Peyer's patch (tissue), 4 donors: ENCODE results near the gene AUTS2. TPM values are rescaled to one million over a fixed set of nuclear protein-coding genes. Genes with fewer than 3 reads are reported as not detected.

Source experiments
- DNase-seq, 3 donors: peaks; one replicate each; pipeline ENCODE4 v3.0.0-alpha.2; 2017 to 2019
- H3K27ac ChIP-seq, 4 donors: fragments of 200-600 bp; sonication (generic); one replicate each; pipeline ENCODE4 v1.5.1; 2016 to 2019
- H3K27me3 ChIP-seq, 2 donors: fragments of 200-600 bp; sonication (generic); one replicate each; pipeline ENCODE4 v1.5.1; 2019
- H3K36me3 ChIP-seq, 3 donors: fragments of 200-600 bp; sonication (generic); one replicate each; pipeline ENCODE4 v1.5.1; 2016 to 2019
- H3K4me1 ChIP-seq, 4 donors: fragments of 200-600 bp; sonication (generic); one replicate each; pipeline ENCODE4 v1.5.1; 2016 to 2019
- H3K4me3 ChIP-seq, 4 donors: fragments of 200-600 bp; sonication (generic); 1 replicate in 3 of 4; 2 replicates in 1 of 4; pipeline ENCODE4 v1.5.1; 2016 to 2019; ENCODE audit warnings: mild to moderate bottlenecking in 1 of 4
- H3K9me3 ChIP-seq, 4 donors: fragments of 200-600 bp; sonication (generic); one replicate each; pipeline ENCODE4 v1.5.1; 2016 to 2019; ENCODE audit warnings: mild to moderate bottlenecking in 1 of 4
- POLR2A ChIP-seq, 2 donors: fragments of 450-650 bp; IDR thresholded peaks; one replicate each; pipeline ENCODE4 v1.5.1; 2017; ENCODE audit warnings: antibody characterized with exemption in 2 of 2, mild to moderate bottlenecking in 2 of 2, moderate library complexity in 2 of 2
- total RNA-seq, 4 donors: library from RNA; depleted of rRNA; stranded (reverse); fragments of >200 nt; gene quantifications; one replicate each; pipeline ENCODE4 v1.1.0, GENCODE V29; 2016
- TF ChIP-seq, protein P1 (sequence below), 6 experiments: fragments of 450-650 bp in 4 of 6; fragments of 200-600 bp in 2 of 6; sonication (generic) in 1 of 6; IDR thresholded peaks; one replicate each; pipeline ENCODE4 v1.5.1; 2017 to 2019; ENCODE audit warnings: antibody characterized with exemption in 6 of 6, mild to moderate bottlenecking in 3 of 6, moderate library complexity in 1 of 6

Gene AUTS2
- total RNA-seq, 4 donors from 2014 or later, result 55.9 to 90.0 (median 72.6) TPM

DNA sequence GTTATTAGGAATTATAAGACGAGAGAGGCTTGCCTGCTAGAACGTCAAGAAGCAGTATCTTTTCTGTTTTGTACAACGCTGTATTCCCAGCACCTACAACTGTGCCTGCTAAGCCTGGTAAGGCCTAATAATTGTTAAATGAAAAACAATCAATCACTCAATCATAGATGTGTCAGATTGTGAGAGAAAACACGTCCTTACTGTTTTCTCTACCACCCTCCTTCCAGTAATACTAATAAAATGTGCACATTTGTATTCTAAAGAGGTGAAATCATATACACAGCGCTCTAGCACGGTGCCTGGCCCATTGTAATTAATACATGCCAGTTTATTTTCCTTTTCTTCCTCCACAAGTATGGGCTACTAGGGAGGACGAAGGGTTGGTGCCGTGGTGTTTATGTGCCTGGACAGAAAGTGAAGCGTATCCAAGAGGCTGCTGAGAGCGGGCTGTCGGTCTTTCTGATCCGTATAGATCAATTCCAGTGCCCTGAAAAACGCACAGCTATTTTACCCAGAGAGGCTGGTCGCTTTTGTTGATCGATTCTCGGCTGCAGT, 1.5 kb upstream of the AUTS2 start:
- Histone ChIP-seq H3K4me3 (peak overlapping the region in 3 of 4 donors; percentile 56 to 75 (median 59)), H3K4me1 (peaks cover 0 to 28% (median 2%) of the 10 kb centered on the region in 4 donors)
- TF ChIP-seq POLR2A (IDR thresholded peaks at IDR 0.05), result no peak
- TF ChIP-seq, protein P1, sequence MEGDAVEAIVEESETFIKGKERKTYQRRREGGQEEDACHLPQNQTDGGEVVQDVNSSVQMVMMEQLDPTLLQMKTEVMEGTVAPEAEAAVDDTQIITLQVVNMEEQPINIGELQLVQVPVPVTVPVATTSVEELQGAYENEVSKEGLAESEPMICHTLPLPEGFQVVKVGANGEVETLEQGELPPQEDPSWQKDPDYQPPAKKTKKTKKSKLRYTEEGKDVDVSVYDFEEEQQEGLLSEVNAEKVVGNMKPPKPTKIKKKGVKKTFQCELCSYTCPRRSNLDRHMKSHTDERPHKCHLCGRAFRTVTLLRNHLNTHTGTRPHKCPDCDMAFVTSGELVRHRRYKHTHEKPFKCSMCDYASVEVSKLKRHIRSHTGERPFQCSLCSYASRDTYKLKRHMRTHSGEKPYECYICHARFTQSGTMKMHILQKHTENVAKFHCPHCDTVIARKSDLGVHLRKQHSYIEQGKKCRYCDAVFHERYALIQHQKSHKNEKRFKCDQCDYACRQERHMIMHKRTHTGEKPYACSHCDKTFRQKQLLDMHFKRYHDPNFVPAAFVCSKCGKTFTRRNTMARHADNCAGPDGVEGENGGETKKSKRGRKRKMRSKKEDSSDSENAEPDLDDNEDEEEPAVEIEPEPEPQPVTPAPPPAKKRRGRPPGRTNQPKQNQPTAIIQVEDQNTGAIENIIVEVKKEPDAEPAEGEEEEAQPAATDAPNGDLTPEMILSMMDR (IDR thresholded peaks at IDR 0.05), result no peak

DNA sequence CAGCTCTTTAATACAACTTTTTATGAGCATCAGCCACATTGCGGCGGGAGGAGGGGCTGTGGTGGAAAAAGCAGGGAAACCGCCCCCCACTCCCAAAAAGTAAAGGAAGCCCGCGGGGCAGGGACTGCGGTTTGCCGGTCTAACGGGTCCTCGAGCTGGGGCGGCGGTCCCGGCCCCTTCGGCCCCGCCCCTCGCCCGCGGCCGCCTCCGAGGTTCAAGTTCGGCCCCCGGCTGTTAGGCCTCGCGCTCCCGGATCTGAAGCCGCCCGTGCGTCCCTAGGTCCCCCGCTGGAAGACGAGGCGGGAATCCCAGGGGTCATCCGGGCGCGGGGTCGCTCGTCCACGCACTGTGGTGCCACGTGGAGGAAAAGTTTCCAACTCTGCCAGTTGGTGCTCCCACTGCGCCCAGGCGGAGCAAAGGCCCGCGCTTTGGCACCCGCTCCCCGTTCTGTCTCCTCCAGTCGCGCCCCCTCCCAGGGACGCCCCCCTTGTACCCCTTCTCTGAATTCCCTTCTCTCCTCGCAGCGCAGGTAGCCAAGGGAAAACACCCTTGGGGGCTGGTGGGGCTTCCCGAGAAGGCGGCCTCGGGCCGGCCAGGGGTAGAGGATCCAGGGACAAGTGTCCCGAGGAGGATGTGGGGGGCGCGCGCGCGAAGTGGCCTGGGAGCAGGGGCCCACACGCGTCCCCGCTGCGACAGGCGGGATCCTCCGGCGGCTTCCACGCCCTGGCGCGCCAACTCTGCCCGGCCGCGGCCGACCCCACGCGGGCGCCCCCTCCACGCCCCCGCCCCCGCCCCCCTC, 798 bp upstream of the AUTS2 start:
- Histone ChIP-seq H3K4me1 (peaks cover 0 to 28% (median 2%) of the 10 kb centered on the region in 4 donors), H3K27me3 (peaks cover 0 to 6% of the 10 kb centered on the region in 2 donors), H3K4me3 (peak overlapping the region; percentile 56 to 75 (median 64)), H3K9me3 (no peaks in the 10 kb centered on the region), H3K27ac (peak overlapping the region; percentile 50 to 75 (median 70)), H3K36me3 (no peaks in the 10 kb centered on the region)
- TF ChIP-seq, protein P1 (IDR thresholded peaks at IDR 0.05), result no peak
- no peak for TF ChIP-seq POLR2A (IDR thresholded peaks at IDR 0.05)
- DNase-seq, result peak; percentile 20 to 55 (median 52)

More for the DNA sequence above, 1.5 kb upstream of the AUTS2 start:
- peak overlapping the region; percentile 50 to 75 (median 70) for H3K27ac ChIP-seq
- H3K9me3 ChIP-seq, result no peaks in the 10 kb centered on the region
- H3K27me3 ChIP-seq, result peaks cover 0 to 6% of the 10 kb centered on the region in 2 donors
- DNase-seq, result no peak
- H3K36me3 ChIP-seq, result no peaks in the 10 kb centered on the region

DNA sequence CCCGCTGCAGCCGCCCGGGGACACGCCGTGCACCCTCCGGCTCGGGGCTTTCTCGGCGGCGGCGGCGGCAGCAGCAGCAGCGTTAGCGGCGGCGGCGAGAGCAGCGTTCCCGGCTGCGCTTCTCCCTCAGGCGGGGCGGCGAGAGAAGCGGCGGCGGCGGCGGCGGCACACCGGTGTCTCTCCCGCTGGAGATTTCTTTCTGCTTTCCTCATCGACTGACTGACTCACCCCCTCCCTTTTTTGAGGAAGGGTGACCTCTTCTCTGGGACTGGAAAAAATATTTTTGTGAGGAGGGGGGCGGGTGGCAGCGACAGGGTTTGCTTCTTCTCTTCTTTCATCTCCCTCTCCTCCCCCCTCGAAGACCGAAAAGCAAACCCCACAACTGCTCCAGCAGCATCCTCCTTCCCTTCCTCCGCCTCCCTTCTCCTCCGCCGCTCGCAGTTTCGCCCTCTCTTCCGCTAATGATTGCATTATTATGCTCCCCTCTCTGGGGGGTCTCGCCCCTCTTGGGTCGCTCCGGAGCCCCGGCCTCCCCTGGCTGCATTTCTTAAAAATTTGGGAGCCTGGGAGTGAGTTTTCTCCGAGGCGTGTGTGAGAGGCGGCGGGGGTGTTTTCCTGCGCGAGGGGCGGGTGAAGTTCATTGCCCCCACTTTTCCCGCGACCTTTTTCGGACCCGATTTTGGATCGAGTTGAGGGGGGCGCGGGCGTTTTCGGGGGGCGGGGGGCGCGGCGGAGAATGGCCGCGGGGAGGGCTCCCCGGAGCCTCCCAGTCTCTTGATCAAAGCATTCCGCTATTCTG, 411 bp downstream of the AUTS2 start:
- DNase-seq, result no peak
- no peaks in the 10 kb centered on the region for H3K36me3 ChIP-seq
- H3K4me1 ChIP-seq, result peaks cover 0 to 28% (median 2%) of the 10 kb centered on the region in 4 donors
- H3K27ac ChIP-seq, result peak overlapping the region in 3 of 4 donors; percentile 66 to 75 (median 75)
- peaks cover 0 to 6% of the 10 kb centered on the region in 2 donors for H3K27me3 ChIP-seq
- peak overlapping the region; percentile 56 to 75 (median 64) for H3K4me3 ChIP-seq
- TF ChIP-seq, protein P1 (IDR thresholded peaks at IDR 0.05), result no peak
- TF ChIP-seq POLR2A (IDR thresholded peaks at IDR 0.05), result no peak
- no peaks in the 10 kb centered on the region for H3K9me3 ChIP-seq

DNA sequence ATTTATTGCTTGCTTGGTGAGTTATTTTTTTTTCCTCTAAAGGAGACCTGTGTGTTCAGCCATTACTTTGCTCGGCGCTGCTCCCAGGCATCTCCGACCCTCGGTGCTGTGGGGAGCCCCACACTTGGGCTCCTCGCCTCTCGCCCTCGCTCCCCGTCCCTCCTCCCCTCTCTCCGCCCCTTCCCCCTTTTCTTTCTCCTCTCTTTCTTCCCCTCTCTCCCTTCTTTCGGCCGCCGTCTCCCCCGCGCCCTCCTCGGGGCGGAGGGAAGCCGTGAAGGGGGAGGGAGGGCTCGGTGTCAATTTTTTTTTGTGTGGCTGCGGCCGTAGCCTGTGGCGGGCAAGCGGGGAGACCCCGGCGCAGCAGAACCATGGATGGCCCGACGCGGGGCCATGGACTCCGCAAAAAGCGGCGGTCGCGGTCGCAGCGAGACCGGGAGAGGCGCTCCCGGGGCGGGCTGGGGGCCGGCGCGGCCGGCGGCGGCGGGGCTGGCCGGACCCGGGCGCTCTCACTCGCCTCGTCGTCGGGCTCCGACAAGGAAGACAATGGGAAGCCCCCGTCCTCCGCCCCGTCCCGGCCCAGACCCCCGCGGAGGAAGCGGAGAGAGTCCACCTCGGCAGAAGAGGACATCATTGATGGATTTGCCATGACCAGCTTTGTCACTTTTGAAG, 1.1 kb downstream of the AUTS2 start:
- Histone ChIP-seq H3K27ac (peak overlapping the region in 2 of 4 donors; percentile 75), H3K4me3 (peak overlapping the region; percentile 56 to 75 (median 64)), H3K9me3 (no peaks in the 10 kb centered on the region), H3K36me3 (no peaks in the 10 kb centered on the region), H3K4me1 (peaks cover 0 to 28% (median 2%) of the 10 kb centered on the region in 4 donors), H3K27me3 (peaks cover 0 to 6% of the 10 kb centered on the region in 2 donors)
- DNase-seq, result no peak
- no peak for TF ChIP-seq POLR2A (IDR thresholded peaks at IDR 0.05)
- TF ChIP-seq, protein P1 (IDR thresholded peaks at IDR 0.05), result no peak
